ENCODE measurements around the gene ADAMTS18.

DNA sequence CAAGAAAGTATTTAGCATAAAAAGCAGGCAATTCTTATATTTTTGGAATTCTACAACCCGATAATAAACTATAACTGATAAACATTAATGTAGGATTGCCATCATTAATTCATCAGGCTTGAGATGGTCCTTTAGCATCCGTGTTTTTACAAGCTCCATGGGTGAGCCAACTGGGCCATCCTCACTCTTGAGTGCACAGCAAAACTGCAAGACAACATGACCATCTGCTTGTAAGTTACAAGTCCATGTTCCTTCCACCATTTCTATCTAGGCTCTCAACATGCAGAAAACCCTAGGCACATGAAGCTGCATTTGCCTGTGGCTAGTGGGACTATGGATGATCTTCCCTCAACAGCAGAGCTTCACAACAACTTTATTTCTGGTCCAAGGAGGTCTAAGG, 40.1 kb downstream of the ADAMTS18 start:
- TF ChIP-seq POLR2A (IDR thresholded peaks at IDR 0.05): no peak
- no peak for TF ChIP-seq EP300 (IDR thresholded peaks at IDR 0.05; ENCODE audit: low read depth)
- TF ChIP-seq, protein P1, sequence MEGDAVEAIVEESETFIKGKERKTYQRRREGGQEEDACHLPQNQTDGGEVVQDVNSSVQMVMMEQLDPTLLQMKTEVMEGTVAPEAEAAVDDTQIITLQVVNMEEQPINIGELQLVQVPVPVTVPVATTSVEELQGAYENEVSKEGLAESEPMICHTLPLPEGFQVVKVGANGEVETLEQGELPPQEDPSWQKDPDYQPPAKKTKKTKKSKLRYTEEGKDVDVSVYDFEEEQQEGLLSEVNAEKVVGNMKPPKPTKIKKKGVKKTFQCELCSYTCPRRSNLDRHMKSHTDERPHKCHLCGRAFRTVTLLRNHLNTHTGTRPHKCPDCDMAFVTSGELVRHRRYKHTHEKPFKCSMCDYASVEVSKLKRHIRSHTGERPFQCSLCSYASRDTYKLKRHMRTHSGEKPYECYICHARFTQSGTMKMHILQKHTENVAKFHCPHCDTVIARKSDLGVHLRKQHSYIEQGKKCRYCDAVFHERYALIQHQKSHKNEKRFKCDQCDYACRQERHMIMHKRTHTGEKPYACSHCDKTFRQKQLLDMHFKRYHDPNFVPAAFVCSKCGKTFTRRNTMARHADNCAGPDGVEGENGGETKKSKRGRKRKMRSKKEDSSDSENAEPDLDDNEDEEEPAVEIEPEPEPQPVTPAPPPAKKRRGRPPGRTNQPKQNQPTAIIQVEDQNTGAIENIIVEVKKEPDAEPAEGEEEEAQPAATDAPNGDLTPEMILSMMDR (IDR thresholded peaks at IDR 0.05): no peak
- TF ChIP-seq POLR2AphosphoS5 (IDR thresholded peaks at IDR 0.05): no peak
